ENCODE results near the gene UQCRC2.

UQCRC2 gene

DNA sequence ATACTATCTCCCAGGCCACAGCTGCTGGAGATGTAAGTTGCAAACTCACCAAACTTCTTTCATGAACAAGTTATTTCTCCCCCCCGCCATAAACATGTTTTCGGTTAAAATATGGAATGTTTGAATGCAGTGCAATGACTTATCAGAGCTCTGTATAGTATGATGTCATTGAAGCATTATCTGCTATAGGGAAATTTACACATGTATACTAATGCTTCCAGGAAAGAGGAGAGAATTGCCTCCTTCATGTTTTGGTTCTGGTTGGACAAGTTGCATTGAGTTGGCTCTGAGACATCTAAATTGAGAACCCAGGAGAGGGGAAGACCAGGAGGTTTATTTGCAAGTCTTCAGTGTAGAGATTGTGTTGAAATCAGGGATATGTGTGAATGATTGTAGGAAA is 20.8 kb downstream of the UQCRC2 start:
- no peak for DNase-seq (ENCODE audit: low read depth)
- H3K4me3 ChIP-seq (ENCODE audit: low read depth, low read length) = no peak overlapping the region
- TF ChIP-seq, protein P1, sequence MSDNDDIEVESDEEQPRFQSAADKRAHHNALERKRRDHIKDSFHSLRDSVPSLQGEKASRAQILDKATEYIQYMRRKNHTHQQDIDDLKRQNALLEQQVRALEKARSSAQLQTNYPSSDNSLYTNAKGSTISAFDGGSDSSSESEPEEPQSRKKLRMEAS (IDR thresholded peaks at IDR 0.05; ENCODE audit: low read depth, low read length) = no peak
- TF ChIP-seq POLR2A (IDR thresholded peaks at IDR 0.05; ENCODE audit: extremely low read depth, insufficient read length) (no peak), MYC (IDR thresholded peaks at IDR 0.05; ENCODE audit: low read depth, low read length) (no peak)
- TF ChIP-seq, protein P2, sequence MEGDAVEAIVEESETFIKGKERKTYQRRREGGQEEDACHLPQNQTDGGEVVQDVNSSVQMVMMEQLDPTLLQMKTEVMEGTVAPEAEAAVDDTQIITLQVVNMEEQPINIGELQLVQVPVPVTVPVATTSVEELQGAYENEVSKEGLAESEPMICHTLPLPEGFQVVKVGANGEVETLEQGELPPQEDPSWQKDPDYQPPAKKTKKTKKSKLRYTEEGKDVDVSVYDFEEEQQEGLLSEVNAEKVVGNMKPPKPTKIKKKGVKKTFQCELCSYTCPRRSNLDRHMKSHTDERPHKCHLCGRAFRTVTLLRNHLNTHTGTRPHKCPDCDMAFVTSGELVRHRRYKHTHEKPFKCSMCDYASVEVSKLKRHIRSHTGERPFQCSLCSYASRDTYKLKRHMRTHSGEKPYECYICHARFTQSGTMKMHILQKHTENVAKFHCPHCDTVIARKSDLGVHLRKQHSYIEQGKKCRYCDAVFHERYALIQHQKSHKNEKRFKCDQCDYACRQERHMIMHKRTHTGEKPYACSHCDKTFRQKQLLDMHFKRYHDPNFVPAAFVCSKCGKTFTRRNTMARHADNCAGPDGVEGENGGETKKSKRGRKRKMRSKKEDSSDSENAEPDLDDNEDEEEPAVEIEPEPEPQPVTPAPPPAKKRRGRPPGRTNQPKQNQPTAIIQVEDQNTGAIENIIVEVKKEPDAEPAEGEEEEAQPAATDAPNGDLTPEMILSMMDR (IDR thresholded peaks at IDR 0.05; ENCODE audit: low read depth, low read length) = no peak

GRCh38 chr16:21980032-21980431 is 26.9 kb downstream of the UQCRC2 start:
- TF ChIP-seq MYC (IDR thresholded peaks at IDR 0.05; ENCODE audit: low read depth, low read length) (no peak), POLR2A (IDR thresholded peaks at IDR 0.05; ENCODE audit: extremely low read depth, insufficient read length) (no peak)
- no peak for DNase-seq (ENCODE audit: low read depth)
- no peak overlapping the region for H3K4me3 ChIP-seq (ENCODE audit: low read depth, low read length)

DNA sequence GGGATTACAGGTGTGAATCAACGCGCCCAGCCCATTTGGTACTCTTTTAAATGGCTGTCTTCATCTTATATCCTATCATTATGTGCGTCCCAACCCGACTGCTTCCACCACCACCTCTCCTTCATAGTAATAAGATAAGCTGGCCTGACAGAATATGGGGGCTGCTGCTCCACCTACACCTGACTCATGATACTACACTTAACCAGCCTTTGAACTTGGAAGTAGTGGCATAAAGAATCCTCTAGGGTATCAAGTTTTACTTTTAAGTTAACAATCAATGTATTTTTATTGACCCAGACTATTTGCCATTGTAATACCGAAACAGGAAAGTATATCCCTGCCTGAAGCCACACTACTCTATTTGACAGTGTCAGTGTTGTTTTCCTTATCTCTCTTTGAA is 28.9 kb downstream of the UQCRC2 start:
- TF ChIP-seq POLR2A (IDR thresholded peaks at IDR 0.05; ENCODE audit: extremely low read depth, insufficient read length) = no peak
- TF ChIP-seq, protein P1 (IDR thresholded peaks at IDR 0.05; ENCODE audit: low read depth, low read length) = no peak
- no peak for TF ChIP-seq MYC (IDR thresholded peaks at IDR 0.05; ENCODE audit: low read depth, low read length)
- no peak for DNase-seq (ENCODE audit: low read depth)
- H3K4me3 ChIP-seq (ENCODE audit: low read depth, low read length) = no peak overlapping the region

GRCh38 chr16:21984062-21984461 is 30.9 kb downstream of the UQCRC2 start:
- DNase-seq (ENCODE audit: low read depth) = no peak
- no peak overlapping the region for H3K4me3 ChIP-seq (ENCODE audit: low read depth, low read length)
- TF ChIP-seq, protein P2 (IDR thresholded peaks at IDR 0.05; ENCODE audit: low read depth, low read length) = no peak
- TF ChIP-seq POLR2A (IDR thresholded peaks at IDR 0.05; ENCODE audit: extremely low read depth, insufficient read length) (no peak), MYC (IDR thresholded peaks at IDR 0.05; ENCODE audit: low read depth, low read length) (no peak)
- TF ChIP-seq, protein P1 (IDR thresholded peaks at IDR 0.05; ENCODE audit: low read depth, low read length) = no peak

- no peak overlapping the region for H3K4me3 ChIP-seq (ENCODE audit: low read depth, low read length)
- no peak for DNase-seq (ENCODE audit: low read depth)
- TF ChIP-seq, protein P1 (IDR thresholded peaks at IDR 0.05; ENCODE audit: low read depth, low read length) = no peak
- TF ChIP-seq, protein P2 (IDR thresholded peaks at IDR 0.05; ENCODE audit: low read depth, low read length) = no peak
- TF ChIP-seq MYC (IDR thresholded peaks at IDR 0.05; ENCODE audit: low read depth, low read length) (no peak), POLR2A (IDR thresholded peaks at IDR 0.05; ENCODE audit: extremely low read depth, insufficient read length) (no peak)
These were observed 32.4 kb downstream of the UQCRC2 start for GRCh38 chr16:21985524-21985923.

DNA sequence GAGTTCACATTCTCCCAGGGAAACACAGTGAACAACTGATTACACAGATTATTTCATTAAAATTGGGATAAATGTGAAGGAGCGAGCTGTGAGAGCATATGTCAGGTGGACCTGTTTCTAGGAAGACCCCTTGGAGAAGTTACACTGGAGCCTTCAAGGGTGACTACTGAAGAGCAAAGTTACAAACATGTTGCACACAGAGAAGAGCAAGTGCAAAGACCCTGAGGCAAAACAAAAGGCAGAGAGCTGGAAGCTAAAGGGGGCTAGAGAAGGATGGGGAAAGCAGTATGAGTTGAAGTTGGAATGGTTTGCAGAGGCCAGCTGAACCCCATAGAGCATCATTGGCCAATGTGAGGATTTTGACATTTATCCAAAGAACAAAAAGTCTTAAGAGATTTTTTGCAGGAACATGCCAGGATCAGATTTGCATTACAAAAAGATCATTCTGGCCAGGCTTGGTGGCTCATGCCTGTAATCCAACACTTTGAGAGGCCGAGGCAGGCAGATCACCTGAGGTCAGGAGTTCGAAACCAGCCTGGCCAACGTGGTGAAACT is 33.6 kb downstream of the UQCRC2 start:
- TF ChIP-seq MYC (IDR thresholded peaks at IDR 0.05; ENCODE audit: low read depth, low read length) (no peak), POLR2A (IDR thresholded peaks at IDR 0.05; ENCODE audit: extremely low read depth, insufficient read length) (no peak)
- TF ChIP-seq, protein P2 (IDR thresholded peaks at IDR 0.05; ENCODE audit: low read depth, low read length) = no peak
- TF ChIP-seq, protein P1 (IDR thresholded peaks at IDR 0.05; ENCODE audit: low read depth, low read length) = no peak
- no peak overlapping the region for H3K4me3 ChIP-seq (ENCODE audit: low read depth, low read length)
- DNase-seq (ENCODE audit: low read depth) = no peak

DNA sequence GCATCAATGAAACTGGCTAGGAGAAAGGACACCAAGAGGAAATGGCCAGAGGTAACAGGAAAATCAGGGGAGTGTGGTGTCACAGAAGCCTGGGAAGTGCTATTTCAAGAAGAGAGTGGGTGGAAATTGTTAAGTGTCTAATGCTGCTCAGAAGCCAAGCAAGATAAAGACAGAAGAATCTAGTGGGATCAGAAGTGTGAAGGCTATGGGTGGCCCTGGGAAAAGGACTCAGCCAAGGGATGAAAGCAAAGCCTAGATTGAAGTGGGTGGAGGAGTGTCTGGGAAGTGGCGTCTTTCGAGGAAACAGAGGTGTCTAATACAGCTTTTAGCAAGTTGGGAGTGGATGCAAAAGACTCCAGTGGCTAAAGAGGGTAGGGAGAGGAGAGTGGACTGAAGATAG is 34.3 kb downstream of the UQCRC2 start:
- no peak overlapping the region for H3K4me3 ChIP-seq (ENCODE audit: low read depth, low read length)
- TF ChIP-seq POLR2A (IDR thresholded peaks at IDR 0.05; ENCODE audit: extremely low read depth, insufficient read length) (no peak), MYC (IDR thresholded peaks at IDR 0.05; ENCODE audit: low read depth, low read length) (no peak)
- TF ChIP-seq, protein P2 (IDR thresholded peaks at IDR 0.05; ENCODE audit: low read depth, low read length) = no peak
- TF ChIP-seq, protein P1 (IDR thresholded peaks at IDR 0.05; ENCODE audit: low read depth, low read length) = no peak
- DNase-seq (ENCODE audit: low read depth) = no peak

Measured in NB4 (cell line).